K562 (cell line): Measurements from ENCODE around the gene GADD45B. TPM values are rescaled to one million over a fixed set of nuclear protein-coding genes. Genes with fewer than 3 reads are reported as not detected.

Source experiments
- ATF7 ChIP-seq: fragments of 450-650 bp; IDR thresholded peaks from 2 replicates; pipeline ENCODE4 v1.7.1; 2014; ENCODE audit warnings: mild to moderate bottlenecking, moderate library complexity
- CHD4 ChIP-seq: fragments of 200-600 bp; sonication (generic); IDR thresholded peaks from 3 replicates; pipeline ENCODE4 v1.6.1; 2012; ENCODE audit warnings: low read depth, mild to moderate bottlenecking, mixed read lengths, low read length, inconsistent platforms; ENCODE audit not compliant: insufficient read depth, insufficient replicate concordance, poor library complexity, severe bottlenecking
- CSDE1 ChIP-seq, 2 experiments: fragments of 450-650 bp; IDR thresholded peaks; 2 replicates each; pipeline ENCODE4 v1.6.1; 2016; ENCODE audit warnings: mild to moderate bottlenecking in 1 of 2
- CUX1 ChIP-seq: fragments of 200-800 bp; sonication (Bioruptor generic); IDR thresholded peaks from 2 replicates; pipeline ENCODE4 v1.6.1; 2016; ENCODE audit warnings: missing genetic modification characterization, missing compliant biosample characterization
- FOXA3 ChIP-seq, 2 experiments: fragments of 450-650 bp in 1 of 2; sonication (generic) in 1 of 2; formaldehyde crosslinking; IDR thresholded peaks in 1 of 2; conservative IDR thresholded peaks in 1 of 2; 2 replicates each; pipeline versions ENCODE4 v1.4.0 to v1.8.0; 2020 to 2022; ENCODE audit warnings: mild to moderate bottlenecking in 2 of 2, missing genetic modification reagents in 1 of 2
- HLTF ChIP-seq: fragments of 450-650 bp; IDR thresholded peaks from 2 replicates; pipeline ENCODE4 v1.6.1; 2016
- KHSRP ChIP-seq: fragments of 450-650 bp; IDR thresholded peaks from 2 replicates; pipeline ENCODE4 v1.6.1; 2017
- LARP7 ChIP-seq: fragments of 450-650 bp; IDR thresholded peaks from 2 replicates; pipeline ENCODE4 v1.6.1; 2016
- MAFF ChIP-seq: IDR thresholded peaks from 2 replicates; pipeline ENCODE4 v1.6.1; 2012; ENCODE audit warnings: low read length, improper control_type of control experiment
- NFXL1 ChIP-seq: fragments of 450-650 bp; formaldehyde crosslinking; IDR thresholded peaks from 2 replicates; pipeline ENCODE4 v1.4.0; 2021; ENCODE audit warnings: mild to moderate bottlenecking
- THRB ChIP-seq: fragments of 450-650 bp; formaldehyde crosslinking; conservative IDR thresholded peaks from 2 replicates; pipeline ENCODE4 v1.4.0; 2022; ENCODE audit warnings: mild to moderate bottlenecking, missing genetic modification characterization
- ZFP36 ChIP-seq: fragments of 150-350 bp; IDR thresholded peaks from 2 replicates; pipeline ENCODE4 v1.6.1; 2018; ENCODE audit warnings: low read length, low read depth; ENCODE audit not compliant: partially characterized antibody
- ZNF407 ChIP-seq: fragments of 450-650 bp; IDR thresholded peaks from 2 replicates; pipeline ENCODE4 v1.6.1; 2016; ENCODE audit warnings: low read depth
- polyA plus RNA-seq, 8 experiments: library from polyadenylated mRNA; depleted of rRNA in 4 of 8; stranded (reverse) in 5 of 8; unstranded in 3 of 8; fragments of >200 nt; fragmentation: Nextera tagmentation in 2 of 8; fragmentation: Illumina TruSeq in 1 of 8; extraction: Ambion mirVana in 2 of 8; extraction: Trizol in 1 of 8; gene quantifications; 2 replicates each; pipeline versions ENCODE4 v1.2.1 to v1.2.3, GENCODE V29; 2011 to 2014; ENCODE audit warnings: inconsistent platforms in 1 of 8, missing spikeins in 1 of 8
- total RNA-seq, 7 experiments: library from RNA; depleted of rRNA in 6 of 7; stranded (reverse); fragments of >200 nt in 6 of 7; fragmentation: Illumina TruSeq in 2 of 7; extraction: Trizol in 2 of 7; gene quantifications; 2 replicates each; pipeline versions ENCODE4 v1.2.1 to v1.2.3, GENCODE V29; 2011 to 2021; ENCODE audit warnings: low replicate concordance in 1 of 7

The GADD45B gene
- total and polyA plus RNA-seq, 9 of the 15 experiments (the other 6 are each of a cell fraction or from before 2014, with no cell fraction given) = 0.06 to 4.1 (median 2.1) TPM

GRCh38 chr19:2495130-2495641 is 19.3 kb downstream of the GADD45B start (continued):
- TF ChIP-seq THRB (no peak), LARP7 (no peak), CUX1 (CRISPR knock-in tag) (no peak), HLTF (no peak), FOXA3 (CRISPR knock-in tag; conservative IDR thresholded peaks at IDR 0.05 in 1 of 2, IDR thresholded peaks at IDR 0.05 in 1 of 2) (no peak), NFXL1 (no peak), ZFP36 (peak; percentile 45), CHD4 (peak; percentile 32), MAFF (no peak), KHSRP (no peak), CSDE1 (IDR thresholded peaks at IDR 0.05) (no peak), ATF7 (peak; percentile 37; the same call in 1 of the 2 replicates), ZNF407 (no peak)
